Activated T-helper 2 cell treated with anti-CD3 and anti-CD28 coated beads, Interferon-gamma antibody, Interleukin-2, Interleukin-4, amounts not matched to agents 10 μg/mL and 5 μg/mL and 100 μg/mL, durations not matched to agents 14 hours and 24 hours and 36 hours (primary cell): ENCODE data around the gene SBNO1. TPM values are rescaled to one million over a fixed set of nuclear protein-coding genes. Genes with fewer than 3 reads are reported as not detected.
"Not testable (repeated sequence)": the region's sequence is repeated elsewhere in the genome, so short reads cannot be mapped to it uniquely, and the experiment has no call there.

ENCODE experiments used
- DNase-seq: peaks from one replicate; pipeline ENCODE4 v3.0.0; 2021; ENCODE audit warnings: low spot score
- H3K27ac Mint-ChIP-seq: one replicate; pipeline ENCODE4 v1.8.0; 2021; ENCODE audit warnings: mixed read lengths
- H3K27me3 Mint-ChIP-seq: one replicate; pipeline ENCODE4 v1.8.0; 2021; ENCODE audit warnings: low read depth, mixed read lengths
- H3K36me3 Mint-ChIP-seq: one replicate; pipeline ENCODE4 v1.8.0; 2021; ENCODE audit warnings: low read depth, mixed read lengths
- H3K4me1 Mint-ChIP-seq: one replicate; pipeline ENCODE4 v1.8.0; 2021; ENCODE audit warnings: low read depth, mixed read lengths
- H3K4me3 Mint-ChIP-seq: one replicate; pipeline ENCODE4 v1.8.0; 2021; ENCODE audit warnings: low read depth, mild to moderate bottlenecking, moderate library complexity, mixed read lengths
- H3K9me3 Mint-ChIP-seq: one replicate; pipeline ENCODE4 v1.8.0; 2021; ENCODE audit warnings: mixed read lengths
- intact Hi-C: fragments of 100-400 bp; cut with micrococcal nuclease; formaldehyde crosslinking; loops from one replicate; pipeline ENCODE4 v1.15.1; 2023
- total RNA-seq: library from RNA; stranded (reverse); gene quantifications from 2 replicates; pipeline ENCODE4 v1.2.3, GENCODE V29; 2022

SBNO1 gene
- 51.1 and 52.2 TPM in 2 replicates for total RNA-seq

GRCh38 chr12:123364532-123365024 is at the start of gene SBNO1:
TSS of gene SBNO1 (minus strand) at chr12:123364847. CDS start at chr12:123350441, 14,406 bp downstream.
- intact Hi-C loops: loop anchor here (1.0 to 5.0 kb wide), 7 partner anchors 19 to 348 kb away; partner anchors contain the start of genes ATP6V0A2 and SNRNP35
- no peaks in the 10 kb centered on the region for H3K27me3 Mint-ChIP-seq
- peak; percentile 85 for DNase-seq
- no peaks in the 10 kb centered on the region for H3K9me3 Mint-ChIP-seq
- H3K4me1 Mint-ChIP-seq: peaks cover 8% of the 10 kb centered on the region
- H3K4me3 Mint-ChIP-seq: peak within 1 kb of the TSS; percentile 90
- peak within 1 kb of the TSS; percentile 93 for H3K27ac Mint-ChIP-seq
- H3K36me3 Mint-ChIP-seq: no peaks in the 10 kb centered on the region

GRCh38 chr12:123410041-123410412 is 45.4 kb upstream of the SBNO1 start:
- no peaks in the 10 kb centered on the region for H3K27me3 Mint-ChIP-seq
- H3K4me3 Mint-ChIP-seq: no peak overlapping the region
- no peak overlapping the region for H3K27ac Mint-ChIP-seq
- H3K36me3 Mint-ChIP-seq: peaks cover 34% of the 10 kb centered on the region
- intact Hi-C loops: no loop called here
- no peaks in the 10 kb centered on the region for H3K9me3 Mint-ChIP-seq
- no peak for DNase-seq
- H3K4me1 Mint-ChIP-seq: no peaks in the 10 kb centered on the region

- DNase-seq, H3K27me3 Mint-ChIP-seq, H3K4me1 Mint-ChIP-seq, H3K4me3 Mint-ChIP-seq, H3K27ac Mint-ChIP-seq, intact Hi-C loops, H3K9me3 Mint-ChIP-seq: not testable (repeated sequence)
- H3K36me3 Mint-ChIP-seq: peaks cover 37% of the 10 kb centered on the region
Observed at GRCh38 chr12:123409284-123410040, 44.8 kb upstream of the SBNO1 start.

GRCh38 chr12:123408619-123409018 is 44.0 kb upstream of the SBNO1 start:
- H3K4me3 Mint-ChIP-seq, H3K27ac Mint-ChIP-seq, intact Hi-C loops, DNase-seq, H3K9me3 Mint-ChIP-seq, H3K4me1 Mint-ChIP-seq, H3K27me3 Mint-ChIP-seq: not testable (repeated sequence)
- peaks cover 45% of the 10 kb centered on the region for H3K36me3 Mint-ChIP-seq

- H3K27me3 Mint-ChIP-seq, H3K9me3 Mint-ChIP-seq, intact Hi-C loops, H3K4me3 Mint-ChIP-seq, DNase-seq, H3K27ac Mint-ChIP-seq, H3K4me1 Mint-ChIP-seq: not testable (repeated sequence)
- peaks cover 48% of the 10 kb centered on the region for H3K36me3 Mint-ChIP-seq
Observed at GRCh38 chr12:123407934-123408333, 43.3 kb upstream of the SBNO1 start.

- H3K9me3 Mint-ChIP-seq, H3K27ac Mint-ChIP-seq, H3K27me3 Mint-ChIP-seq, intact Hi-C loops, DNase-seq, H3K4me1 Mint-ChIP-seq, H3K4me3 Mint-ChIP-seq: not testable (repeated sequence)
- peaks cover 50% of the 10 kb centered on the region for H3K36me3 Mint-ChIP-seq
Observed at GRCh38 chr12:123407269-123407668, 42.6 kb upstream of the SBNO1 start.

GRCh38 chr12:123404581-123404980 is 39.9 kb upstream of the SBNO1 start:
- H3K36me3 Mint-ChIP-seq: peaks cover 49% of the 10 kb centered on the region
- DNase-seq: no peak
- H3K9me3 Mint-ChIP-seq: no peaks in the 10 kb centered on the region
- H3K4me1 Mint-ChIP-seq: peaks cover 4% of the 10 kb centered on the region
- intact Hi-C loops: no loop called here
- H3K27ac Mint-ChIP-seq: no peak overlapping the region
- H3K4me3 Mint-ChIP-seq: no peak overlapping the region
- no peaks in the 10 kb centered on the region for H3K27me3 Mint-ChIP-seq

- intact Hi-C loops: no loop called here
- no peak overlapping the region for H3K27ac Mint-ChIP-seq
- H3K9me3 Mint-ChIP-seq: no peaks in the 10 kb centered on the region
- H3K4me1 Mint-ChIP-seq: peaks cover 4% of the 10 kb centered on the region
- H3K4me3 Mint-ChIP-seq: no peak overlapping the region
- DNase-seq: no peak
- no peaks in the 10 kb centered on the region for H3K27me3 Mint-ChIP-seq
- H3K36me3 Mint-ChIP-seq: peaks cover 53% of the 10 kb centered on the region
Observed at GRCh38 chr12:123401753-123402683, 37.4 kb upstream of the SBNO1 start.

GRCh38 chr12:123399255-123399617 is 34.6 kb upstream of the SBNO1 start:
- intact Hi-C loops: no loop called here

GRCh38 chr12:123398550-123399254 is 34.1 kb upstream of the SBNO1 start:
- no peak overlapping the region for H3K27ac Mint-ChIP-seq
- H3K4me3 Mint-ChIP-seq: no peak overlapping the region
- intact Hi-C loops: no loop called here
- H3K4me1 Mint-ChIP-seq: peaks cover 4% of the 10 kb centered on the region
- DNase-seq: no peak
- H3K9me3 Mint-ChIP-seq: no peaks in the 10 kb centered on the region
- H3K27me3 Mint-ChIP-seq: no peaks in the 10 kb centered on the region
- peaks cover 61% of the 10 kb centered on the region for H3K36me3 Mint-ChIP-seq

More at GRCh38 chr12:123399255-123399617, 34.6 kb upstream of the SBNO1 start:
- H3K27me3 Mint-ChIP-seq: no peaks in the 10 kb centered on the region
- peaks cover 66% of the 10 kb centered on the region for H3K36me3 Mint-ChIP-seq
- DNase-seq: no peak
- no peak overlapping the region for H3K4me3 Mint-ChIP-seq
- H3K27ac Mint-ChIP-seq: no peak overlapping the region
- H3K9me3 Mint-ChIP-seq: no peaks in the 10 kb centered on the region
- H3K4me1 Mint-ChIP-seq: peaks cover 4% of the 10 kb centered on the region

- no peaks in the 10 kb centered on the region for H3K4me1 Mint-ChIP-seq
- no peaks in the 10 kb centered on the region for H3K27me3 Mint-ChIP-seq
- no peak for DNase-seq
- intact Hi-C loops: no loop called here
- H3K27ac Mint-ChIP-seq: no peak overlapping the region
- no peaks in the 10 kb centered on the region for H3K9me3 Mint-ChIP-seq
- peaks cover 59% of the 10 kb centered on the region for H3K36me3 Mint-ChIP-seq
- H3K4me3 Mint-ChIP-seq: no peak overlapping the region
Observed at GRCh38 chr12:123398177-123398549, 33.5 kb upstream of the SBNO1 start.

- H3K4me1 Mint-ChIP-seq: no peaks in the 10 kb centered on the region
- no peaks in the 10 kb centered on the region for H3K27me3 Mint-ChIP-seq
- H3K27ac Mint-ChIP-seq: no peak overlapping the region
- H3K9me3 Mint-ChIP-seq: no peaks in the 10 kb centered on the region
- H3K4me3 Mint-ChIP-seq: no peak overlapping the region
- intact Hi-C loops: no loop called here
- no peak for DNase-seq
- H3K36me3 Mint-ChIP-seq: peaks cover 59% of the 10 kb centered on the region
Observed at GRCh38 chr12:123397400-123397799, 32.8 kb upstream of the SBNO1 start.
